IMR-90 (cell line): Measurements from ENCODE around the gene JAKMIP1. TPM values are rescaled to one million over a fixed set of nuclear protein-coding genes. Genes with fewer than 3 reads are reported as not detected.

Source experiments
- ATAC-seq: fragments of 200-7000 bp; cut with Tn5 transposase; 2 replicates; pipeline ENCODE4 v1.9.1; 2020; ENCODE audit warnings: low read depth, mild to moderate bottlenecking, moderate library complexity
- BruUV-seq: library from RNA; stranded (reverse); fragments of 400-500 nt; replicated peaks from 2 replicates; lab custom pipeline; 2021; lab: Mats Ljungman, UMichigan
- CTCF ChIA-PET: fragments of 300-600 bp; formaldehyde crosslinking; extraction: SDS; loops from one replicate; lab custom pipeline; 2021; ENCODE audit warnings: antibody characterized with exemption; lab: Yijun Ruan, JAX
- POLR2A ChIA-PET: fragments of 300-600 bp; sonication (Branson Sonifier 250); formaldehyde crosslinking; loops from one replicate; lab custom pipeline; 2022; ENCODE audit warnings: antibody characterized with exemption; ENCODE audit not compliant: unreplicated experiment; lab: Charles Lee
- DNase-seq: peaks from one replicate; pipeline ENCODE4 v3.0.0; 2013
- H2AFZ ChIP-seq: replicated peaks from 2 replicates; pipeline ENCODE3; 2013; ENCODE audit warnings: low read length, mild to moderate bottlenecking; ENCODE audit not compliant: poor library complexity
- H2AK5ac ChIP-seq: 2 replicates; pipeline ENCODE4 v1.6.1; 2013; ENCODE audit warnings: low read depth, low read length, inconsistent platforms
- H2AK9ac ChIP-seq: replicated peaks from 2 replicates; pipeline ENCODE3; 2013; ENCODE audit warnings: mild to moderate bottlenecking, low read depth, low read length, moderate library complexity; ENCODE audit not compliant: poor library complexity
- H2BK120ac ChIP-seq: 2 replicates; pipeline ENCODE4 v1.6.1; 2013; ENCODE audit warnings: low read depth, low read length, inconsistent platforms
- H2BK15ac ChIP-seq: 3 replicates; pipeline ENCODE4 v1.6.1; 2013; ENCODE audit warnings: low read depth, low read length, inconsistent platforms
- H2BK20ac ChIP-seq: 2 replicates; pipeline ENCODE4 v1.6.1; 2013; ENCODE audit warnings: low read depth, mild to moderate bottlenecking, inconsistent platforms, low read length, moderate library complexity
- H2BK5ac ChIP-seq: 2 replicates; pipeline ENCODE4 v1.6.1; 2013; ENCODE audit warnings: mild to moderate bottlenecking, low read depth, low read length, inconsistent platforms; ENCODE audit not compliant: poor library complexity, severe bottlenecking
- H3K14ac ChIP-seq: replicated peaks from 2 replicates; pipeline ENCODE4 v1.6.1; 2013; ENCODE audit warnings: low read depth, low read length, inconsistent platforms
- H3K18ac ChIP-seq: 2 replicates; pipeline ENCODE4 v1.6.1; 2013; ENCODE audit warnings: low read depth, low read length, control low read depth
- H3K23ac ChIP-seq: 2 replicates; pipeline ENCODE4 v1.6.1; 2013; ENCODE audit warnings: low read depth, low read length, inconsistent platforms
- H3K27ac ChIP-seq: 2 replicates; pipeline ENCODE4 v1.5.1; 2013; ENCODE audit warnings: mild to moderate bottlenecking, control low read depth, low read length; ENCODE audit not compliant: insufficient read depth
- H3K27me3 ChIP-seq: 2 replicates; pipeline ENCODE4 v1.6.1; 2013; ENCODE audit warnings: low read length; ENCODE audit not compliant: control insufficient read depth, insufficient read depth
- H3K36me3 ChIP-seq: 2 replicates; pipeline ENCODE4 v1.6.1; 2013; ENCODE audit warnings: low read length, mixed read lengths; ENCODE audit not compliant: control insufficient read depth, insufficient read depth
- H3K4ac ChIP-seq: 2 replicates; pipeline ENCODE4 v1.6.1; 2013; ENCODE audit warnings: low read depth, low read length, inconsistent platforms
- H3K4me1 ChIP-seq: 2 replicates; pipeline ENCODE4 v1.6.1; 2013; ENCODE audit warnings: low read length, mixed read lengths; ENCODE audit not compliant: control insufficient read depth, insufficient read depth
- H3K4me2 ChIP-seq: 2 replicates; pipeline ENCODE4 v1.6.1; 2013; ENCODE audit warnings: low read depth, mild to moderate bottlenecking, control low read depth, low read length, moderate library complexity
- H3K4me3 ChIP-seq: 2 replicates; pipeline ENCODE4 v1.5.1; 2013; ENCODE audit warnings: low read depth, mild to moderate bottlenecking, control low read depth, low read length, moderate library complexity; ENCODE audit not compliant: insufficient read depth
- H3K56ac ChIP-seq: 2 replicates; pipeline ENCODE4 v1.6.1; 2013; ENCODE audit warnings: low read length, inconsistent platforms; ENCODE audit not compliant: insufficient read depth; ENCODE audit errors: extremely low read depth
- H3K79me1 ChIP-seq, 2 experiments: 2 replicates each; pipeline ENCODE4 v1.6.1; 2013; ENCODE audit warnings: low read length in 2 of 2, inconsistent platforms in 1 of 2, low read depth in 1 of 2
- H3K9ac ChIP-seq: 2 replicates; pipeline ENCODE4 v1.6.1; 2013; ENCODE audit warnings: low read depth, low read length, control low read depth
- H3K9me1 ChIP-seq: 2 replicates; pipeline ENCODE4 v1.6.1; 2013; ENCODE audit warnings: low read length, inconsistent platforms; ENCODE audit not compliant: insufficient read depth
- H3K9me3 ChIP-seq: 2 replicates; pipeline ENCODE4 v1.6.1; 2013; ENCODE audit warnings: low read length; ENCODE audit not compliant: control insufficient read depth, insufficient read depth
- H4K20me1 ChIP-seq: 2 replicates; pipeline ENCODE4 v1.6.1; 2013; ENCODE audit warnings: low read length, inconsistent platforms; ENCODE audit not compliant: insufficient read depth
- H4K5ac ChIP-seq: 2 replicates; pipeline ENCODE4 v1.6.1; 2013; ENCODE audit warnings: mild to moderate bottlenecking, low read depth, low read length, control low read depth
- H4K8ac ChIP-seq, 2 experiments: 2 replicates each; pipeline ENCODE4 v1.6.1; 2013; ENCODE audit warnings: low read depth in 2 of 2, low read length in 2 of 2, control low read depth in 1 of 2, inconsistent platforms in 1 of 2
- H4K91ac ChIP-seq: 2 replicates; pipeline ENCODE4 v1.6.1; 2013; ENCODE audit warnings: low read depth, low read length, inconsistent platforms; ENCODE audit not compliant: insufficient read depth
- FOS ChIP-seq: fragments of 150-350 bp; IDR thresholded peaks from 2 replicates; pipeline ENCODE4 v1.6.1; 2016; ENCODE audit warnings: low read depth, low read length
- MAZ ChIP-seq: IDR thresholded peaks from 2 replicates; pipeline ENCODE4 v1.6.1; 2012; ENCODE audit warnings: low read depth, mild to moderate bottlenecking, low read length, improper control_type of control experiment, moderate library complexity, borderline replicate concordance
- MXI1 ChIP-seq: IDR thresholded peaks from 2 replicates; pipeline ENCODE4 v1.6.1; 2012; ENCODE audit warnings: low read depth, mild to moderate bottlenecking, low read length, moderate library complexity, borderline replicate concordance
- RCOR1 ChIP-seq: IDR thresholded peaks from 2 replicates; pipeline ENCODE4 v1.6.1; 2012; ENCODE audit warnings: mild to moderate bottlenecking, low read length, improper control_type of control experiment; ENCODE audit not compliant: insufficient replicate concordance
- WGBS, 2 experiments: methylation state at CpG; one replicate each; pipeline versions ENCODE4 v1.1.5 to v1.1.7; 2013; ENCODE audit warnings: missing lambda C conversion rate in 2 of 2; ENCODE audit not compliant: insufficient read length in 1 of 2; ENCODE audit errors: extremely low coverage in 2 of 2; 5-methylcytosine and 5-hydroxymethylcytosine counted together
- dilution Hi-C: fragments of 300-500 bp; cut with HindIII; formaldehyde crosslinking; loops from one replicate; pipeline ENCODE4 v1.14.3; 2018; ENCODE audit warnings: low sequenced_read_pairs; ENCODE audit not compliant: unreplicated experiment
- in situ Hi-C: fragments of 300-500 bp; cut with MboI; formaldehyde crosslinking; loops from 3 replicates; pipeline ENCODE4 v1.14.3; 2019; ENCODE audit warnings: low sequenced_read_pairs, inconsistent platforms, mixed read lengths
- intact Hi-C: fragments of 100-400 bp; cut with micrococcal nuclease; formaldehyde crosslinking; loops from 2 replicates; pipeline ENCODE4 v1.10.0; 2022
- polyA plus RNA-seq, 3 experiments: library from polyadenylated mRNA; depleted of rRNA; stranded (reverse); fragments of >200 nt; gene quantifications; 2 replicates each; pipeline ENCODE4 v1.2.3, GENCODE V29; 2012; ENCODE audit warnings: low replicate concordance in 1 of 3
- total RNA-seq: library from RNA; depleted of rRNA; stranded (reverse); fragments of >200 nt; gene quantifications from 2 replicates; pipeline ENCODE4 v1.2.3, GENCODE V29; 2012

JAKMIP1 gene
- total and polyA plus RNA-seq, 2 of the 4 experiments (the other 2 are of a cell fraction), result not detected

GRCh38 chr4:6106156-6106555 lies 94.2 kb downstream of the JAKMIP1 start:
- H3K36me3 ChIP-seq, result no peaks in the 10 kb centered on the region
- no peak for TF ChIP-seq MXI1
- no peak for TF ChIP-seq MAZ
- TF ChIP-seq FOS, result no peak
- no peak for TF ChIP-seq RCOR1
- H3K9me1 ChIP-seq, result no peaks in the 10 kb centered on the region
- no peak overlapping the region for H2BK15ac ChIP-seq
- no peaks in the 10 kb centered on the region for H3K79me1 ChIP-seq
- CTCF ChIA-PET, result no interaction called here
- intact Hi-C loops (no loop called here), dilution Hi-C loops (no loop called here), in situ Hi-C loops (no loop called here)
- no peak overlapping the region for H4K8ac ChIP-seq
- ATAC-seq (no peak), DNase-seq (no peak)
- H2BK120ac ChIP-seq, result no peak overlapping the region
- no peaks in the 10 kb centered on the region for H3K27me3 ChIP-seq
- no peak overlapping the region for H3K27ac ChIP-seq
- no peak overlapping the region for H3K56ac ChIP-seq
- no peak overlapping the region for H3K23ac ChIP-seq
- 0% methylated on average over 1 of the region's 5 CpGs; no CpG with 5 or more reads in 1 of the 2 experiments for WGBS, 2 experiments
- no peaks in the 10 kb centered on the region for H3K4me1 ChIP-seq
- no peaks in the 10 kb centered on the region for H4K20me1 ChIP-seq
- H2AK5ac ChIP-seq, result no peak overlapping the region
- H2BK5ac ChIP-seq, result no peak overlapping the region
- no peak overlapping the region for H3K4ac ChIP-seq
- H2BK20ac ChIP-seq, result no peak overlapping the region
- no peak overlapping the region for H3K18ac ChIP-seq
- H3K4me2 ChIP-seq, result no peak overlapping the region
- no peak overlapping the region for H3K9ac ChIP-seq
- POLR2A ChIA-PET, result no interaction called here
- no peaks in the 10 kb centered on the region for H3K9me3 ChIP-seq
- H3K4me3 ChIP-seq, result no peak overlapping the region
- no peak overlapping the region for H2AK9ac ChIP-seq
- H3K14ac ChIP-seq, result no peak overlapping the region
- no peak overlapping the region for H2AFZ ChIP-seq
- no TSS peak for BruUV-seq
- no peak overlapping the region for H4K91ac ChIP-seq
- no peak overlapping the region for H4K5ac ChIP-seq
